Testis (tissue), 3 donors: Measurements from ENCODE around the gene SH3GL3. TPM values are rescaled to one million over a fixed set of nuclear protein-coding genes. Genes with fewer than 3 reads are reported as not detected.

Experiments
- DNase-seq: peaks from one replicate; pipeline ENCODE4 v3.0.0-alpha.2; 2019
- H3K27ac ChIP-seq, 2 donors: fragments of 200-600 bp; sonication (generic); one replicate each; pipeline ENCODE4 v1.5.1; 2019
- H3K27me3 ChIP-seq: fragments of 200-600 bp; sonication (generic); one replicate; pipeline ENCODE4 v1.5.1; 2019
- H3K36me3 ChIP-seq: fragments of 200-600 bp; sonication (generic); one replicate; pipeline ENCODE4 v1.5.1; 2017; ENCODE audit warnings: low read depth; ENCODE audit errors: missing control alignments
- H3K4me1 ChIP-seq: fragments of 200-600 bp; sonication (generic); one replicate; pipeline ENCODE4 v1.5.1; 2019
- H3K4me3 ChIP-seq, 2 donors: fragments of 200-600 bp; sonication (generic); one replicate each; pipeline ENCODE4 v1.5.1; 2017 to 2019
- H3K9me3 ChIP-seq: fragments of 200-600 bp; sonication (generic); one replicate; pipeline ENCODE4 v1.5.1; 2017
- POLR2A ChIP-seq: fragments of 450-650 bp; IDR thresholded peaks from one replicate; pipeline ENCODE4 v1.6.1; 2017; ENCODE audit warnings: antibody characterized with exemption, mild to moderate bottlenecking, moderate library complexity
- WGBS, 2 donors: methylation state at CpG; one replicate each; pipeline ENCODE4 v1.1.5; 2018; 5-methylcytosine and 5-hydroxymethylcytosine counted together
- intact Hi-C: fragments of 100-400 bp; cut with DNase I; formaldehyde crosslinking; loops from one replicate; pipeline ENCODE4 v1.15.1; 2023; ENCODE audit warnings: low total_unique reads
- polyA plus RNA-seq: library from polyadenylated mRNA; stranded (reverse); fragments of 350-450 nt; fragmentation: Illumina TruSeq; extraction: RNeasy Lipid Tissue Mini Kit (QIAGEN cat#74804); gene quantifications from one replicate; pipeline ENCODE4 v1.2.3, GENCODE V29; 2014; ENCODE audit warnings: low read depth, low replicate concordance; ENCODE audit not compliant: insufficient read depth
- total RNA-seq, 2 donors: library from RNA; depleted of rRNA; stranded (reverse); fragments of >200 nt; gene quantifications; one replicate each; pipeline ENCODE4 v1.2.3, GENCODE V29; 2016
- TF ChIP-seq, protein P1 (sequence below), 3 experiments: fragments of 450-650 bp in 2 of 3; fragments of 200-600 bp in 1 of 3; sonication (generic) in 1 of 3; IDR thresholded peaks; one replicate each; pipeline ENCODE4 v1.5.1; 2016 to 2019; ENCODE audit warnings: antibody characterized with exemption in 3 of 3, mild to moderate bottlenecking in 2 of 3, moderate library complexity in 1 of 3

Gene SH3GL3
- total and polyA plus RNA-seq, 3 donors from 2014 or later = 36.3 to 135 (median 112) TPM

DNA sequence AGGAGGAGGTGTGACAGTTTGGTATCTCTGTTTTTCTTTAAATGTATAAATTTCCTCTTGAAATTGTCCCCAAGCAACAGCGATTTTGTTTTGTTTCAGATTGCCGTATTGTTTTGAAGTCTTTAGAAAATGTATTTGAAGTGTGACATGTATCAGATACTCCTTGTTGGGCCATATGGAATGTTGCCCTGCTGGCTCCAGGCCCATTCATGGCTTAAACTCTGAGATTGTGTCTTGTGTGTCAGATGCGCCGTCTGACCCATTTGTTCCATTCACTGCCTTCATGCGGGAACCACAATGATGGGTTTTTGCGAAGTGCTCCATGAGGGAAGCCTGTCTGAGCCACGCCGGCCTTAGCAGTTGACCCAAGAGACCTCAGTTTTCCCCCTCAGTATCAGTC is 131.6 kb downstream of the SH3GL3 start:
- Histone ChIP-seq H3K27ac (no peak overlapping the region), H3K36me3 (no peaks in the 10 kb centered on the region), H3K4me1 (no peaks in the 10 kb centered on the region), H3K27me3 (no peaks in the 10 kb centered on the region), H3K4me3 (no peak overlapping the region), H3K9me3 (no peaks in the 10 kb centered on the region)
- TF ChIP-seq, protein P1, sequence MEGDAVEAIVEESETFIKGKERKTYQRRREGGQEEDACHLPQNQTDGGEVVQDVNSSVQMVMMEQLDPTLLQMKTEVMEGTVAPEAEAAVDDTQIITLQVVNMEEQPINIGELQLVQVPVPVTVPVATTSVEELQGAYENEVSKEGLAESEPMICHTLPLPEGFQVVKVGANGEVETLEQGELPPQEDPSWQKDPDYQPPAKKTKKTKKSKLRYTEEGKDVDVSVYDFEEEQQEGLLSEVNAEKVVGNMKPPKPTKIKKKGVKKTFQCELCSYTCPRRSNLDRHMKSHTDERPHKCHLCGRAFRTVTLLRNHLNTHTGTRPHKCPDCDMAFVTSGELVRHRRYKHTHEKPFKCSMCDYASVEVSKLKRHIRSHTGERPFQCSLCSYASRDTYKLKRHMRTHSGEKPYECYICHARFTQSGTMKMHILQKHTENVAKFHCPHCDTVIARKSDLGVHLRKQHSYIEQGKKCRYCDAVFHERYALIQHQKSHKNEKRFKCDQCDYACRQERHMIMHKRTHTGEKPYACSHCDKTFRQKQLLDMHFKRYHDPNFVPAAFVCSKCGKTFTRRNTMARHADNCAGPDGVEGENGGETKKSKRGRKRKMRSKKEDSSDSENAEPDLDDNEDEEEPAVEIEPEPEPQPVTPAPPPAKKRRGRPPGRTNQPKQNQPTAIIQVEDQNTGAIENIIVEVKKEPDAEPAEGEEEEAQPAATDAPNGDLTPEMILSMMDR (IDR thresholded peaks at IDR 0.05) = no peak
- TF ChIP-seq POLR2A = no peak
- 91 to 97% methylated on average over 8 of the region's 8 CpGs for WGBS, 2 donors
- no peak for DNase-seq
- intact Hi-C loops = no loop called here

- no peak overlapping the region for H3K4me3 ChIP-seq
- intact Hi-C loops = no loop called here
- 94 to 100% methylated on average over 3 to 4 of the region's 4 CpGs for WGBS, 2 donors
- H3K27me3 ChIP-seq = no peaks in the 10 kb centered on the region
- no peak overlapping the region for H3K27ac ChIP-seq
- no peaks in the 10 kb centered on the region for H3K9me3 ChIP-seq
- H3K36me3 ChIP-seq = no peaks in the 10 kb centered on the region
- no peak for TF ChIP-seq POLR2A
- TF ChIP-seq, protein P1 (IDR thresholded peaks at IDR 0.05) = no peak
- DNase-seq = no peak
- no peaks in the 10 kb centered on the region for H3K4me1 ChIP-seq
Measured at GRCh38 chr15:83581381-83581780, 134.2 kb downstream of the SH3GL3 start.

DNA sequence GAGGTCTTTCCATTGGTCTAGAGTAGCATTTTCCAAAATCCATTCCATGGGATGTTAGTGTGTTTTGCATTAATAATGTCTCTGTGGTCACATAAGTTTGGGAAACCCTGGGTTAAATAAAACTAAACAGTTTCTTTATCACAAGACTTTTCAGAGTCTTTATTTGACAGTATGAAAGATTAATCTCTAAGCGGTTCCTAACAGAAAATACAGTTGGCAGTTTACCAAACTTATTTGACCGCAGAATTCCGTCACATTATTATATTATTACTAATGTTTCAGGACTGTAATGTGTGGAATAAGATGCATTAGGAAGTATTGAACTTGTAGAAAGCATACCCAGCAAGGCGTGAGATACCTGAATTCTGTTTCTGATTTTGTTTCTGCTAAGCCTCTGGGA is 135.2 kb downstream of the SH3GL3 start:
- no peaks in the 10 kb centered on the region for H3K4me1 ChIP-seq
- H3K27ac ChIP-seq = no peak overlapping the region

GRCh38 chr15:83585601-83586335 is 138.6 kb downstream of the SH3GL3 start:
- intact Hi-C loops = no loop called here

More for the DNA sequence above, 135.2 kb downstream of the SH3GL3 start:
- no peak for DNase-seq
- 86 to 95% methylated on average over 4 of the region's 4 CpGs for WGBS, 2 donors
- no peak for TF ChIP-seq POLR2A
- TF ChIP-seq, protein P1 (IDR thresholded peaks at IDR 0.05) = no peak
- H3K27me3 ChIP-seq = no peaks in the 10 kb centered on the region
- no peak overlapping the region for H3K4me3 ChIP-seq
- H3K9me3 ChIP-seq = no peaks in the 10 kb centered on the region
- H3K36me3 ChIP-seq = no peaks in the 10 kb centered on the region
- intact Hi-C loops = no loop called here

More at GRCh38 chr15:83585601-83586335, 138.6 kb downstream of the SH3GL3 start:
- DNase-seq = no peak
- Histone ChIP-seq H3K4me3 (no peak overlapping the region), H3K9me3 (no peaks in the 10 kb centered on the region), H3K36me3 (no peaks in the 10 kb centered on the region), H3K4me1 (no peaks in the 10 kb centered on the region), H3K27ac (no peak overlapping the region), H3K27me3 (no peaks in the 10 kb centered on the region)
- TF ChIP-seq, protein P1 (IDR thresholded peaks at IDR 0.05) = no peak
- no peak for TF ChIP-seq POLR2A
- WGBS, 2 donors = 80 to 87% methylated on average over 5 of the region's 5 CpGs
